Measurements from ENCODE around the gene PRSS22.

Gene PRSS22

DNA sequence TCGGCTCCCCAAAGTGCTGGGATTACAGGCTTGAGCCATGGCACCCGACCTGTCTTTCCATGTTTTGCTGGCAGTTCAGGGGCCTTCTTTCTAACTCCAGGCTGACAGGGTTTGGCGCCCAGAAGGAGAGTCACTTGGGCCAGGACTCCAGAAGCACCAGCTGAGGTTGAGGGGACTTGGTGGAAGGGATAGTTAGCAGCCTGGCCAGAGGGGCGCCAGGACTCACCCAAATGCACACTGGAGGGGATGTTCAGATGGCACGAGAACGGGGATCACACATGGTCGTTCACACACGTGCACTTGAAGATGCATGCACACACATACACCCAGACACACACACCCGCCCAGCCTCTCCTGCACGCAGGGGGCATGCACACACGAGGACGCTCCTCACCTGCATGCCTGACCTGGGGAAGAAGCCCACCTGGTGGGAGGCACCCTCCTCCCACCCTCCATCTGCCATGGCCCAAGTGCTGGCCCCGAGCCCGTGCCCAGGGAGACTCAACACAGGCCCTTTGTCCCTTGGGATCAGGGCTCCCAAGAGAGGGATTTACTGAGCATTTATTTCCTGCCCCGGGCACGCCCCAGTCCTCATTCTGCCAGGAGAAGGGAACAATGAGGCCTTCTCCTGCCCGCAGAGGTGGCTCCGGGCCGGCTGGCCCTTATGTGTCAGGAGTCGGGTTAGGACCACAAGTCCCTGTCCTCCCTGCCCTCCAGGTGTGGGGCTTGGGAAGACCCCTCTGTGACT, 43.2 kb downstream of the PRSS22 start:
- no peak for DNase-seq (ENCODE audit: low read depth)

GRCh38 chr16:2813771-2814221, 44.2 kb downstream of the PRSS22 start:
- no peak for DNase-seq (ENCODE audit: low read depth)

DNA sequence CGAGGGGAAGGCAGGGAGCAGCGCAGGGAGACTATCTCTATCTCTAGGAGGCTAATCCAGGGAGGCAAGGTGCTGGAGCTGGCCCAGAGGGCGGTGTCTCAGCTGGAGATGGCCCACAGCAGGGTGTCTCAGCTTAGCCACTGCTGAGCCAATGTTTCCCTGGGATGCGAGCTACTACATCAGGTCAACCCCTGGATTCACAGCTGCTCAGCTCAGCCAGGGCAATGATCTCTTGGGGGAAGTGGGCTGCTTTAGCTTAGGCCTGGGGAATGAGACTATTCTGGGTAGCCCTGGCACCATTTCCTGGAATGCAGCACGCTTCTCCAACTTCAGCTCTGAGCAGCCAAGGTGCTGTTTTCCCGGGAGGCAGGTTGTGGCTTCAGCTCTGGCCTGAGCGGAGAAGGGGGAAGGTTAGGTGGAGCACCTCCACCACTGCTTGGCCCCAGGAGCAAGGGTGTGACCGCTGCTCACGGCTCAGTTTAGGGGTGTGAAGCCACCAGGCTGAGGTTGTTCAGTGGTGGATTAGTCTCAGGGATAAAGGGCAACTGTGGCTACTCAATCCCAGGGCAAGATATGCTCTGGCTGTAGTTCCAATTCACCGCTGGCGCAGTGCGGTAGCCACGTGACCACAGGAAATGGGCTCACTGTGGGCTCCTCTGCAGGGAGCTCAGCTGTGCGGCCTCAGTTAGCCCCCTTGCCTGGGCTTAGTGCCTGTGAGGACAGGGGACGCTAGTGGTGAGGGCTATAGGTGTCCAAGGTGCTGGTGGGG, 46.1 kb downstream of the PRSS22 start:
- no peak for DNase-seq (ENCODE audit: low read depth)

GRCh38 chr16:2810651-2811050, 47.3 kb downstream of the PRSS22 start:
- no peak for DNase-seq (ENCODE audit: low read depth)

GRCh38 chr16:2809149-2809760, 48.7 kb downstream of the PRSS22 start:
- no peak for DNase-seq (ENCODE audit: low read depth)

DNA sequence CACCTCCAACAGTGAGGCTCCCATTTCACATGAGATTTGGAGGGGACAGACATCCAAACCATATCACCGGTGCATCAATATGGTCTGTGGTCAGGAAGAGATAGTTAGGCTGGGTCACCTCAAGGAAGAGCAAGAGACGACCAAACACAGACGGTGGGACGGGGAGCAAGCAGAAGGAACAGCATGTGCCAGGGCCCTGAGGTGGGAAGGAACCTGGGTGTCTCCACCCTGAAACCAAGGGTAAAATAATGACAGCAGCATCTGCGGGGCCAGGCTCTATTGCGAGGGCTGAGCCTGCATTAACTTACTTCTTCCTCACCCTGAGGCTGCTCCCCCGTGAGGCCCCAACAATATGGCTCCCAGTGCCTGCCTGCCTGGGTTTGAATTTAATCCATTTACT, 49.8 kb downstream of the PRSS22 start:
- no peak for DNase-seq (ENCODE audit: low read depth)

DNA sequence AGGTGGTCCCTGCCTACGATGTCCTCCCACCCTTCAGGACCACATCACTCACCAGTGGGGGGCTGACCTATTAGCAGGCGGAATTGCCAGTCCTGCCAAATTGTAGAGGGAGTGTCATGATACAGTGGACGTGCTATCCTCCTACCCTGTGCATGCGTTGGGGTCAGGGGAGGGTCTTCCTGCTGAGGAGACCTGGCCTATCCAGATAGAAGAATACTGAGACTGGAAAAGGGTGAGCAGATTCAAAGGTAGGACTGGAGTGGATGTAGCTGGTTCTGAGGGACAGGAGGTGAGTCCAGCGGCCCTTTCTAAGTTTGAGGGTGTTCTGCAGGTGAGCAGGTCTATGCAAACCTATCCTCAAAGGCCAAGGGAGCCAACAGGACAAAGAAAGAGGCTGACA, 51.7 kb downstream of the PRSS22 start:
- DNase-seq (ENCODE audit: low read depth) = no peak

GRCh38 chr16:2804728-2805127, 53.2 kb downstream of the PRSS22 start:
- DNase-seq (ENCODE audit: low read depth) = no peak

DNA sequence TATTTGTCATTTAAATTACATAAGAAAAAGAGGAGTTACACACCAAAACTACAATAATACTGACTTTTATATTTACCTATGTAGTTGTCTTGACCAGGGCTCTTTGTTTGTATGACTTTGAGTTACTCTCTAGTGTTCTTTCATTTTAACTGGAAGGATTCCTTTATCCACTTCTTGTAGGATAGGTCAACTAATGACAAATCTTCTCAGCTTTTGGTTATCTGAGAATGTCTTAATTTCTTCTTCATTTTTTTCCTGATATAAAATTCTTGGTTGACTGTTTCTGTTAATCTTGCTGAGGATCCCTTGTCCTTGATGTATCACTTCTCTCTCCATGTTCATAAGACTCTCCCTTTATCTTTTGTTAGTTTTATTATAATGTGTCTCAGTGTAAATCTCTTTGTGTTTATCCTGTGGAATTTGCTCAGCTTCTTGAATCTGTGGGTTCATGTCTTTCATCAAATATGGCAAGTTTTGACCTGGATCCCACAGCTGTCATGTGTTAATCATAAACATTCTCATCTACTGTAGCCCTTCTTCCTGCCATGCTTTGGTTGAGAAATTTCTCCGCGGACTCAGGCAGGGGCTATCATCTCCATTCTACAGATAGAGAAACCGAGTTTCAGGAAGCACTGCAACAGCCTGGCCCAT, 54.3 kb downstream of the PRSS22 start:
- no peak for DNase-seq (ENCODE audit: low read depth)

Data from ELR (cell line).